Spinal cord (tissue), 10 donors: ENCODE data around the gene S100Z. TPM values are rescaled to one million over a fixed set of nuclear protein-coding genes. Genes with fewer than 3 reads are reported as not detected.
"Not testable (repeated sequence)": the region's sequence is repeated elsewhere in the genome, so short reads cannot be mapped to it uniquely, and the experiment has no call there.

ENCODE experiments used
- DNase-seq, 6 donors: peaks; one replicate each; pipeline versions ENCODE4 v3.0.0 to v3.0.0-alpha.2; 2013 to 2015; ENCODE audit warnings: low spot score in 6 of 6, low read depth in 4 of 6
- H3K27ac ChIP-seq: one replicate; pipeline ENCODE4 v1.5.1; 2013; ENCODE audit warnings: low read depth, low read length, control low read depth
- H3K27me3 ChIP-seq: one replicate; pipeline ENCODE4 v1.6.1; 2013; ENCODE audit warnings: low read length; ENCODE audit not compliant: control insufficient read depth, insufficient read depth
- H3K36me3 ChIP-seq: one replicate; pipeline ENCODE4 v1.6.1; 2013; ENCODE audit warnings: low read length; ENCODE audit not compliant: control insufficient read depth, insufficient read depth
- H3K4me1 ChIP-seq: one replicate; pipeline ENCODE4 v1.6.1; 2013; ENCODE audit warnings: low read length; ENCODE audit not compliant: control insufficient read depth, insufficient read depth
- H3K4me3 ChIP-seq: one replicate; pipeline ENCODE4 v1.5.1; 2013; ENCODE audit warnings: low read depth, low read length, control low read depth
- H3K9me3 ChIP-seq: one replicate; pipeline ENCODE4 v1.6.1; 2013; ENCODE audit warnings: low read length; ENCODE audit not compliant: control insufficient read depth, insufficient read depth
- WGBS: methylation state at CpG from one replicate; pipeline ENCODE4 v1.1.5; 2013; ENCODE audit warnings: missing lambda C conversion rate; ENCODE audit not compliant: insufficient coverage; 5-methylcytosine and 5-hydroxymethylcytosine counted together
- polyA plus RNA-seq, 2 donors: library from polyadenylated mRNA; unstranded; fragments of 120-200 nt; gene quantifications; one replicate each; pipeline ENCODE4 v1.2.1, GENCODE V29; 2013; ENCODE audit not compliant: insufficient read length in 2 of 2
- total RNA-seq, 2 donors: library from RNA; depleted of rRNA in 1 of 2; stranded (reverse); fragments of 120-200 nt in 1 of 2; fragments of >200 nt in 1 of 2; gene quantifications; one replicate each; pipeline versions ENCODE4 v1.2.3 to v1.2.4, GENCODE V29; 2013 to 2014
- donor health status: healthy.

S100Z gene
- total and polyA plus RNA-seq, 4 donors: 0.26 to 1.2 (median 0.45) TPM

DNA sequence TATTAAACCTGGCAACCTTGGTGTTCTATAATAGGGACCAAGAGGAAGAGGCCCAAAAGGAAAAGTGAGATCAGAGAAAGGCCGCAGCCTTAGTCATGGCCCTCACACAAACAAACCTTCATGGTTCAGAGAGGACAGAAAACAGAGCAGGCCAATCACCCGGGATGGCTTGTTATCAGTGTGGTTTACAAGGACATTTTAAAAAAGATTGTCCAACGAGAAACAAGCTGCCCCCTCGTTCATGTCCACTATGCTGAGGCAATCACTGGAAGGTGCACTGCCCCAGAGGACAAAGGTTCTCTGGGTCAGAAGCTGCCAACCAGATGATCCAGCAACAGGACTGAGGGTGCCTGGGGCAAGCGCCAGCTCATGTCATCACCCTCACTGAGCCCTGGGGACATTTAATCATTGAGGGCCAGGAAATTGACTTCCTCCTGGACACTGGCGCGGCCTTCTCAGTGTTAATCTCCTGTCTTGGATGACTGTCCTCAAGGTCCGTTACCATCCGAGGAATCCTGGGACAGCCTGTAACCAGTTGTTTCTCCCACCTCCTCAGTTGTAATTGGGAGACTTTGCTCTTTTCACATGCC is 60.6 kb downstream of the S100Z start:
- H3K27ac ChIP-seq, H3K9me3 ChIP-seq, H3K27me3 ChIP-seq, H3K4me1 ChIP-seq, DNase-seq, H3K36me3 ChIP-seq, H3K4me3 ChIP-seq: not testable (repeated sequence)
- WGBS: 92% methylated on average over 6 of the region's 9 CpGs

GRCh38 chr5:76914671-76915070 is 64.9 kb downstream of the S100Z start:
- DNase-seq, H3K27ac ChIP-seq, H3K9me3 ChIP-seq, H3K27me3 ChIP-seq, H3K36me3 ChIP-seq, H3K4me3 ChIP-seq, H3K4me1 ChIP-seq: not testable (repeated sequence)
- WGBS: 91% methylated on average over 14 of the region's 14 CpGs

- DNase-seq: no peak
- Histone ChIP-seq H3K4me1 (no peaks in the 10 kb centered on the region), H3K27me3 (no peaks in the 10 kb centered on the region), H3K36me3 (no peaks in the 10 kb centered on the region), H3K9me3 (no peaks in the 10 kb centered on the region), H3K27ac (no peak overlapping the region), H3K4me3 (no peak overlapping the region)
- WGBS: no CpG with 5 or more reads among the region's 3 CpGs
Measured at GRCh38 chr5:76918539-76918938, 68.7 kb downstream of the S100Z start.

GRCh38 chr5:76920491-76920890 is 70.7 kb downstream of the S100Z start:
- Histone ChIP-seq H3K4me1 (no peaks in the 10 kb centered on the region), H3K4me3 (no peak overlapping the region), H3K27ac (no peak overlapping the region), H3K9me3 (no peaks in the 10 kb centered on the region), H3K36me3 (no peaks in the 10 kb centered on the region), H3K27me3 (no peaks in the 10 kb centered on the region)
- 72% methylated on average over 3 of the region's 4 CpGs for WGBS
- no peak for DNase-seq

DNA sequence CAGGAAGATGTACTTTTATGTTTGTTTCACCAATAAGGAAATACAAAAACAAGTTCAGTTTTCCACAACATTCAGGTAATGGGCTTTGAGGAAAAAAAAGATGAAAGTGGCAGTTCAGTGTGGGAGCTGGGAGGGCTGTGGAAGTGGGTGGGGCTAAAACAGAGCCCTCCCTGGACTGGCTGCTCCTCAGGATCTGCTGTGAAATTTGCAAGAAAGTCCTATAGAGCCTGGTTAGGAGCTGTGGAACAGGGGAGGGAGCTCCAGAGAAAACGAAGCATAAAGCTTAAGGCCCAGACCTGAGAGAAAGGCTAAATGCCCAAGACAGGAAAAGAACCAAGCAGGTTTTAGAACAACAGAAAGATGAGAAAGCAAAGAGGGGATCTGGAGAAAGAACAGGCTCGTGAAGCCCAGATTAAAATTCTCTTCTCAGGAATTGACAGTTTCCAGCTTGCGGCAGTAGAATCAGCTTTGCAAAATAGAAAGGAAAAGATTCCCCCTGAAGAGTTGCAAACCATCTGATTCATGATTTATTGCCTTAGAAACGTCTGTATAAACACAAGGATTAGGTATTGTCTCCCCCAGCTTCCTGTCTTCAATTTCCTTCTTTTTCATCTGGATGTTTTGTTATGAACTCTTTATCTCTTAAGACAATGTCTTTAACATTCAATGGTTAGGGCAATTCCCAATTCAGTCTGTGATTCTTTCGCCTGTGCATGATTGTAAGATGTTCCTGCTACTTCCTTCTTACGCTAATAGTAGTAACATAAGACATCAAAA is 76.7 kb downstream of the S100Z start:
- no peak overlapping the region for H3K27ac ChIP-seq
- H3K36me3 ChIP-seq: no peaks in the 10 kb centered on the region
- 59% methylated on average over 2 of the region's 6 CpGs for WGBS
- DNase-seq: no peak
- H3K27me3 ChIP-seq: no peaks in the 10 kb centered on the region
- no peaks in the 10 kb centered on the region for H3K4me1 ChIP-seq
- H3K4me3 ChIP-seq: no peak overlapping the region
- no peaks in the 10 kb centered on the region for H3K9me3 ChIP-seq

GRCh38 chr5:76927961-76928360 is 78.1 kb downstream of the S100Z start:
- H3K27me3 ChIP-seq: no peaks in the 10 kb centered on the region
- 49% methylated on average over 2 of the region's 4 CpGs for WGBS
- no peaks in the 10 kb centered on the region for H3K9me3 ChIP-seq
- H3K4me3 ChIP-seq: no peak overlapping the region
- no peak for DNase-seq
- H3K4me1 ChIP-seq: no peaks in the 10 kb centered on the region
- H3K36me3 ChIP-seq: no peaks in the 10 kb centered on the region
- H3K27ac ChIP-seq: no peak overlapping the region

DNA sequence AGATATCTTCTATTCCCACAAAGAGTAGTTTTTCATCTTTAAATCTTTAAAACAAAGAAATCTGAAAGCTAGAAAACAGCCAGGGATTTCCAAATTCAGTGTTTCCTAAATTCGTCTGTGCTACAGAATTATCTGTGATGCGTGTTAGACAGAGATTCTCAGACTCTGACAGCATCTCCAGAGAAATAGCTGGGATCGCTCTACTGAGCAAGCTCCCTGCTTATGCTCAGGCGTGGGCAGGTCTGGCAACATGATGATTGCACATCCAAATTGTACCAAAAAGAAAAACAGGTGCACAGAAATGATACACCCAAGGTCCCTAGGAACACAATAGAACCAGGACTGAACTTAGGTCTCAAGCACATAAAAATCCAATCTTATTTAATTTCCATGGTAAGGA is 80.3 kb downstream of the S100Z start:
- Histone ChIP-seq H3K4me3 (no peak overlapping the region), H3K9me3 (no peaks in the 10 kb centered on the region), H3K27ac (no peak overlapping the region), H3K4me1 (no peaks in the 10 kb centered on the region), H3K27me3 (no peaks in the 10 kb centered on the region), H3K36me3 (no peaks in the 10 kb centered on the region)
- DNase-seq: peak in 1 of 6 donors; percentile 19
- WGBS: 81% methylated on average over 4 of the region's 4 CpGs

DNA sequence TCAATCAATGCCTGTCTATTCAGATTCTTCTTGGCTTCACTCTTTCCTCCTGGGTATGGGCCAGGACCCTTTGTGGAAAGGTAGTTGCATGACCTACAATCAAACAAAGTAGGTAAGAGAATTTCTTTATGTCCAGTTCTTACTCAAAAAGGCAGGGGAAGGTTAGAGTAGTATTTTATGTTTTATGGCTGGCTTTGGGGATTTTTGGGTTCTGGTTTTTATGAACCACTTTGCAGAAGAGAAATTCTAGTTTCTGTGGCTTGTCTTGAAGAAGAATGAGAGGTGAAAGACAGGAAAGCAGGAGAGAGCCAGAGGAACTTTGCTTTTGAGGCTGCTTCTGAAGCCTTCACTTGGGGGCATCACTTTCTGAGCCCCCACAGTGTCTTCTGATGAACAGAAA is 88.4 kb downstream of the S100Z start:
- no peak overlapping the region for H3K4me3 ChIP-seq
- no peaks in the 10 kb centered on the region for H3K9me3 ChIP-seq
- no peaks in the 10 kb centered on the region for H3K36me3 ChIP-seq
- no peak for DNase-seq
- no peaks in the 10 kb centered on the region for H3K4me1 ChIP-seq
- H3K27ac ChIP-seq: no peak overlapping the region
- no peaks in the 10 kb centered on the region for H3K27me3 ChIP-seq

GRCh38 chr5:76941000-76941399 is 91.2 kb downstream of the S100Z start:
- Histone ChIP-seq H3K4me3 (no peak overlapping the region), H3K9me3 (no peaks in the 10 kb centered on the region), H3K4me1 (no peaks in the 10 kb centered on the region), H3K27me3 (no peaks in the 10 kb centered on the region), H3K36me3 (no peaks in the 10 kb centered on the region), H3K27ac (no peak overlapping the region)
- 80% methylated on average over 1 of the region's 4 CpGs for WGBS
- no peak for DNase-seq

GRCh38 chr5:76941442-76941841 is 91.6 kb downstream of the S100Z start:
- Histone ChIP-seq H3K4me3 (no peak overlapping the region), H3K27me3 (no peaks in the 10 kb centered on the region), H3K36me3 (no peaks in the 10 kb centered on the region), H3K4me1 (no peaks in the 10 kb centered on the region), H3K9me3 (no peaks in the 10 kb centered on the region), H3K27ac (no peak overlapping the region)
- WGBS: no CpG with 5 or more reads among the region's 3 CpGs
- no peak for DNase-seq
